Type B pancreatic cell (in vitro differentiated cells): ENCODE data around the gene PTPRM. TPM values are rescaled to one million over a fixed set of nuclear protein-coding genes. Genes with fewer than 3 reads are reported as not detected.

ENCODE experiments used
- DNase-seq: peaks from one replicate; pipeline ENCODE4 v3.0.0; 2021; ENCODE audit warnings: mixed read lengths; ENCODE audit not compliant: unreplicated experiment; ENCODE audit errors: extremely low spot score
- H3K27ac Mint-ChIP-seq: 2 replicates; pipeline ENCODE4 v1.8.0; 2021; ENCODE audit warnings: mild to moderate bottlenecking, mixed read lengths
- H3K27me3 Mint-ChIP-seq: 2 replicates; pipeline ENCODE4 v1.8.0; 2021; ENCODE audit warnings: mixed read lengths
- H3K36me3 Mint-ChIP-seq: 2 replicates; pipeline ENCODE4 v1.8.0; 2021; ENCODE audit warnings: mixed read lengths
- H3K4me1 Mint-ChIP-seq: one replicate; pipeline ENCODE4 v1.8.0; 2021; ENCODE audit warnings: mixed read lengths; ENCODE audit not compliant: unreplicated experiment
- H3K4me3 Mint-ChIP-seq: 2 replicates; pipeline ENCODE4 v1.8.0; 2021; ENCODE audit warnings: mild to moderate bottlenecking, mixed read lengths
- H3K9me3 Mint-ChIP-seq: 2 replicates; pipeline ENCODE4 v1.8.0; 2021; ENCODE audit warnings: mixed read lengths
- total RNA-seq: library from RNA; stranded (reverse); gene quantifications from 2 replicates; pipeline ENCODE4 v1.2.1, GENCODE V29; 2021; ENCODE audit warnings: low replicate concordance
- TF ChIP-seq, protein P1 (sequence below): fragments of 200-600 bp; sonication (generic); conservative IDR thresholded peaks from 2 replicates; pipeline ENCODE4 v1.5.0; 2021; ENCODE audit warnings: antibody characterized with exemption, mild to moderate bottlenecking

PTPRM gene
- total RNA-seq, 1 donor from 2014 or later = 18.6 TPM

GRCh38 chr18:8276406-8276805, 709.3 kb downstream of the PTPRM start:
- Mint-ChIP-seq H3K9me3 (no peaks in the 10 kb centered on the region), H3K4me3 (no peak overlapping the region), H3K27me3 (no peaks in the 10 kb centered on the region), H3K36me3 (no peaks in the 10 kb centered on the region), H3K27ac (no peak overlapping the region), H3K4me1 (peaks cover 3% of the 10 kb centered on the region)
- TF ChIP-seq, protein P1, sequence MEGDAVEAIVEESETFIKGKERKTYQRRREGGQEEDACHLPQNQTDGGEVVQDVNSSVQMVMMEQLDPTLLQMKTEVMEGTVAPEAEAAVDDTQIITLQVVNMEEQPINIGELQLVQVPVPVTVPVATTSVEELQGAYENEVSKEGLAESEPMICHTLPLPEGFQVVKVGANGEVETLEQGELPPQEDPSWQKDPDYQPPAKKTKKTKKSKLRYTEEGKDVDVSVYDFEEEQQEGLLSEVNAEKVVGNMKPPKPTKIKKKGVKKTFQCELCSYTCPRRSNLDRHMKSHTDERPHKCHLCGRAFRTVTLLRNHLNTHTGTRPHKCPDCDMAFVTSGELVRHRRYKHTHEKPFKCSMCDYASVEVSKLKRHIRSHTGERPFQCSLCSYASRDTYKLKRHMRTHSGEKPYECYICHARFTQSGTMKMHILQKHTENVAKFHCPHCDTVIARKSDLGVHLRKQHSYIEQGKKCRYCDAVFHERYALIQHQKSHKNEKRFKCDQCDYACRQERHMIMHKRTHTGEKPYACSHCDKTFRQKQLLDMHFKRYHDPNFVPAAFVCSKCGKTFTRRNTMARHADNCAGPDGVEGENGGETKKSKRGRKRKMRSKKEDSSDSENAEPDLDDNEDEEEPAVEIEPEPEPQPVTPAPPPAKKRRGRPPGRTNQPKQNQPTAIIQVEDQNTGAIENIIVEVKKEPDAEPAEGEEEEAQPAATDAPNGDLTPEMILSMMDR = no peak
- no peak for DNase-seq

GRCh38 chr18:8277270-8277669, 710.2 kb downstream of the PTPRM start:
- H3K27ac Mint-ChIP-seq = no peak overlapping the region
- no peaks in the 10 kb centered on the region for H3K36me3 Mint-ChIP-seq
- no peak for DNase-seq
- TF ChIP-seq, protein P1 = no peak
- H3K9me3 Mint-ChIP-seq = no peaks in the 10 kb centered on the region
- no peaks in the 10 kb centered on the region for H3K27me3 Mint-ChIP-seq
- peaks cover 3% of the 10 kb centered on the region for H3K4me1 Mint-ChIP-seq
- no peak overlapping the region for H3K4me3 Mint-ChIP-seq

- TF ChIP-seq, protein P1 = no peak
- H3K27ac Mint-ChIP-seq = no peak overlapping the region
- H3K4me1 Mint-ChIP-seq = peaks cover 8% of the 10 kb centered on the region
- no peaks in the 10 kb centered on the region for H3K9me3 Mint-ChIP-seq
- H3K36me3 Mint-ChIP-seq = no peaks in the 10 kb centered on the region
- DNase-seq = no peak
- H3K4me3 Mint-ChIP-seq = no peak overlapping the region
- no peaks in the 10 kb centered on the region for H3K27me3 Mint-ChIP-seq
These were observed 712.2 kb downstream of the PTPRM start for GRCh38 chr18:8279346-8279745.

- Mint-ChIP-seq H3K36me3 (no peaks in the 10 kb centered on the region), H3K9me3 (no peaks in the 10 kb centered on the region), H3K4me1 (peaks cover 8% of the 10 kb centered on the region), H3K4me3 (no peak overlapping the region), H3K27me3 (no peaks in the 10 kb centered on the region), H3K27ac (no peak overlapping the region)
- DNase-seq = no peak
- TF ChIP-seq, protein P1 = no peak
These were observed 712.7 kb downstream of the PTPRM start for GRCh38 chr18:8279781-8280330.

DNA sequence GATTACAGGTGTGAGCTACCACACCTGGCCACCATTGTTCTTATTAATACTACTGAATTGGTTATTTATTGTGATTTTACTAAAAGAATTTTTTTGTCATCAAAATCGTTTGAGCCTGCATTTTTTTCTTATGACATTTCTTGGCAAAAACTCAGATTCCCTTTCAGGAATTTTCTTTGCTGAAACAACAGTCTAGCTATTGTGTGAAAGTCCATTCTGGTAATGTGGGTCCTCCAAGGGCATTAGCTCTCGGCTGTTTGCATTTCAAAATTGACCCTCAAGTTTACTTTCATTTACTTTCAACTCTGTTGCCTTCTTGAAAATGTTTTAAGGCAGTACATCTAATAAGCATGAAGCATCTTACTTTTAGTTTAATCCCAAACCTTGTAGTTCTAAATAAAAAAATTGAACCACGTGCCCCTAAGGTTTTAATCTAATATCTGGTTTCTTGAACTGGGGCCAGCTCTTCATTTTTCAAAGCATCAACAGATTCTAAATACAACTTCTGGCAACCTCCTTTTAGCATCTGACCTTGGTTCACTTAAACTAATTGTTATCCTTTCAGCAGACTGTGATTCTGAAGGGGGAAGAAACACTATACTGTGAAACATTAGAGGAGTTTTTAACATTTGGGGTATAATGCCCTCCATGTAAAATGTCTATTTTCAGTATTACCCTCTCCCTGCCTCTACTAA, 716.9 kb downstream of the PTPRM start:
- H3K4me3 Mint-ChIP-seq = no peak overlapping the region
- TF ChIP-seq, protein P1 = no peak
- no peak for DNase-seq
- no peak overlapping the region for H3K27ac Mint-ChIP-seq
- peaks cover 8% of the 10 kb centered on the region for H3K4me1 Mint-ChIP-seq
- H3K36me3 Mint-ChIP-seq = no peaks in the 10 kb centered on the region
- no peaks in the 10 kb centered on the region for H3K9me3 Mint-ChIP-seq
- no peaks in the 10 kb centered on the region for H3K27me3 Mint-ChIP-seq
